MCF 10A (cell line): ENCODE results near the gene FMOD. TPM values are rescaled to one million over a fixed set of nuclear protein-coding genes. Genes with fewer than 3 reads are reported as not detected.
A peak's percentile ranks its signal among the peaks of the same experiment; 100 is the strongest.

Source experiments
- BruUV-seq: library from RNA; stranded (reverse); fragments of 400-500 nt; replicated peaks from 2 replicates; lab custom pipeline; 2021; lab: Mats Ljungman, UMichigan
- CTCF ChIA-PET: fragments of 300-600 bp; sonication (Branson Sonifier 250); formaldehyde crosslinking; extraction: SDS; loops from one replicate; lab custom pipeline; 2021; ENCODE audit warnings: antibody characterized with exemption, inconsistent platforms; lab: Yijun Ruan, JAX
- POLR2A ChIA-PET: fragments of 300-600, 350-650 bp; sonication (Branson Sonifier 250); formaldehyde crosslinking; extraction: SDS; loops from one replicate; lab custom pipeline; 2020; ENCODE audit warnings: antibody characterized with exemption, inconsistent platforms; lab: Yijun Ruan, JAX
- DNase-seq: peaks from one replicate; pipeline ENCODE4 v3.0.0-alpha.2; 2018; ENCODE audit not compliant: unreplicated experiment
- H3K27ac Mint-ChIP-seq: one replicate; pipeline ENCODE4 v1.8.0; 2022; ENCODE audit warnings: mild to moderate bottlenecking, low read depth, mixed read lengths; ENCODE audit not compliant: unreplicated experiment
- H3K27me3 Mint-ChIP-seq: one replicate; pipeline ENCODE4 v1.8.0; 2022; ENCODE audit warnings: mixed read lengths; ENCODE audit not compliant: insufficient read depth, unreplicated experiment
- H3K36me3 Mint-ChIP-seq: one replicate; pipeline ENCODE4 v1.8.0; 2022; ENCODE audit warnings: mild to moderate bottlenecking, moderate library complexity, mixed read lengths; ENCODE audit not compliant: insufficient read depth, unreplicated experiment
- H3K4me1 Mint-ChIP-seq: one replicate; pipeline ENCODE4 v1.8.0; 2022; ENCODE audit warnings: mixed read lengths; ENCODE audit not compliant: insufficient read depth, unreplicated experiment
- H3K4me3 Mint-ChIP-seq: one replicate; pipeline ENCODE4 v1.8.0; 2022; ENCODE audit warnings: mild to moderate bottlenecking, moderate library complexity, mixed read lengths; ENCODE audit not compliant: unreplicated experiment
- H3K9me3 Mint-ChIP-seq: one replicate; pipeline ENCODE4 v1.8.0; 2022; ENCODE audit warnings: mixed read lengths; ENCODE audit not compliant: unreplicated experiment
- intact Hi-C: fragments of 100-400 bp; cut with micrococcal nuclease; formaldehyde crosslinking; loops from 2 replicates; pipeline ENCODE4 v1.14.1; 2022
- total RNA-seq: library from RNA; stranded (reverse); gene quantifications from 2 replicates; pipeline ENCODE4 v1.2.3, GENCODE V29; 2022
- TF ChIP-seq, protein P1 (sequence below): fragments of 200-600 bp; IDR thresholded peaks from one replicate; pipeline ENCODE4 v1.8.0; 2022; ENCODE audit warnings: antibody characterized with exemption, mild to moderate bottlenecking; ENCODE audit not compliant: unreplicated experiment

Gene FMOD
- total RNA-seq, 1 experiment from 2014 or later, result not detected

DNA sequence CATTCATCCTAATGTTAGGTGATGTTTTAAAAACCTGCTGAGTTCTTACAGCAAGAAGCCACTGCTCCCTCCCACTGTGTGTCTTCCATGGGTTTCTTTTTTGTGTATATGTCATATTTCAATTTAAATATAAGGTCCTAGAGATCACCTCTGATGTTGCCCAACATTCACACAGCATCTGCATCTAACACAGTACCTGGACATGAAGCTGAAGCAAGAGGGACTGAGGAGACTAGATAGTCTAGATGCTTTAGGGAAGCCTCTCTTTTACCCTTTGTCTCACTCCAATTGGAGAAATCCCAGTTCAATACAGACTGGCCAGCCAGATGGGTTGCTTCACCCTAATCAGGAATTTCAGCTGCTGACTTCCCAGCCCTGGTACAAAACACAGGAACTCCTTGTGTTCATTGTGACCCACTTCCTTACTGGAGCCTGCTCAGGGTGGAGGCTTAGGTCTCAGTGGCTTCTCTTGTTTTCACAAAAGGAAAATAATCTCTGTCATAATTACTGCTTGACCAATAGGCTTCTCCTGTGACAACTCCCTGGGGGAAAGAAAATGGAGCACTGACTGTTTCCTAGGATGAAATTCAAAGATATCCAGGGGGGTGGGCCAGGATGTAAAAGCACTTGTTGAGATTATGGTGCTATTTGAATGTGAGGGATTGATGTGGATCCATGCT, 28.3 kb downstream of the FMOD start:
- CTCF ChIA-PET, result interaction anchor here (0.7 to 9.5 kb wide), 5 partner anchors 14 to 1966 kb away, joined by 3 to 187 read pairs (median 105); no protein-coding TSS in a partner anchor
- DNase-seq, result no peak
- Mint-ChIP-seq H3K27me3 (peaks cover 40% of the 10 kb centered on the region), H3K36me3 (no peaks in the 10 kb centered on the region), H3K4me3 (no peak overlapping the region), H3K4me1 (peaks cover 26% of the 10 kb centered on the region), H3K9me3 (no peaks in the 10 kb centered on the region), H3K27ac (no peak overlapping the region)
- no TSS peak for BruUV-seq
- TF ChIP-seq, protein P1, sequence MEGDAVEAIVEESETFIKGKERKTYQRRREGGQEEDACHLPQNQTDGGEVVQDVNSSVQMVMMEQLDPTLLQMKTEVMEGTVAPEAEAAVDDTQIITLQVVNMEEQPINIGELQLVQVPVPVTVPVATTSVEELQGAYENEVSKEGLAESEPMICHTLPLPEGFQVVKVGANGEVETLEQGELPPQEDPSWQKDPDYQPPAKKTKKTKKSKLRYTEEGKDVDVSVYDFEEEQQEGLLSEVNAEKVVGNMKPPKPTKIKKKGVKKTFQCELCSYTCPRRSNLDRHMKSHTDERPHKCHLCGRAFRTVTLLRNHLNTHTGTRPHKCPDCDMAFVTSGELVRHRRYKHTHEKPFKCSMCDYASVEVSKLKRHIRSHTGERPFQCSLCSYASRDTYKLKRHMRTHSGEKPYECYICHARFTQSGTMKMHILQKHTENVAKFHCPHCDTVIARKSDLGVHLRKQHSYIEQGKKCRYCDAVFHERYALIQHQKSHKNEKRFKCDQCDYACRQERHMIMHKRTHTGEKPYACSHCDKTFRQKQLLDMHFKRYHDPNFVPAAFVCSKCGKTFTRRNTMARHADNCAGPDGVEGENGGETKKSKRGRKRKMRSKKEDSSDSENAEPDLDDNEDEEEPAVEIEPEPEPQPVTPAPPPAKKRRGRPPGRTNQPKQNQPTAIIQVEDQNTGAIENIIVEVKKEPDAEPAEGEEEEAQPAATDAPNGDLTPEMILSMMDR, result no peak
- intact Hi-C loops, result no loop called here
- POLR2A ChIA-PET, result interaction anchor here (9.5 kb wide), 1 partner anchor 13 kb away, joined by 238 read pairs; the partner anchor contains the start of gene BTG2

DNA sequence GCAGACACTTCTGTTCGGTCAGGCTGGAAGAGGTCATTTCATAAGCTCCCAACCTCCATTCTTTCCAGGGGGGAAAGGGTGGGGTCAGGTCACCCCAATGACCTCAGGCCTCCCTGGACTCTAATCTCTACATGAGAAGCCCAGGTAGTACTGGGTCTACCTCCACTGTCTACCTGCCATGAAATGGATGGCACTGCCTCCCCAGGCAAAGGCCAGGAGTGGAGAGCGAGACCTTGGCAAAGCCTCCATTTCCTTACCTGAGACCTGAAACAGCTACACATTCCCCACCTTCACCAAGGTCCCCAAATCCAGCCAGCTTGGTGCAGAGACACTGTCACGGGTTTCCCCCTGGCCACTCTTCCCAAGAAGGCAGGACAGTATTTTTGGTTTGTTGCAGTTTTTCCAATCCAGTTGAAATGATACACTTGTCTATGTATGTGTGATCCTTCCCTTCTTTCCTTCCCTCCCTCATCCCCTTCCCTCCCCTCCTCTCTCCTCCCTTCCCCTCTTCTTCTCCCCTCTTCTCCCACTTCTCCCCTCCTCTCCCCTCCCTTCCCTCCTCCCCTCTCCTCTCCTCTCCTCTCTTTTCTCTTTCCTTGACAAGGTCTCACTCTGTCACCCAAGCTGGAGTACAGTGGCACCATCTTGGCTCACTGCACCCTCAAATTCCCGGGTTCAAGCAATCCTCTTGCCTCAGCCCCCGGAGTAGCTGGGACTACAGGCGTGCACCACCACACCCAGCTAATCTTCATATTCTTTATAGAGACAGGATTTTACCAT, 29.5 kb downstream of the FMOD start:
- Mint-ChIP-seq H3K9me3 (no peaks in the 10 kb centered on the region), H3K4me3 (no peak overlapping the region), H3K27me3 (peaks cover 49% of the 10 kb centered on the region), H3K27ac (no peak overlapping the region), H3K4me1 (peaks cover 20% of the 10 kb centered on the region), H3K36me3 (no peaks in the 10 kb centered on the region)
- BruUV-seq, result no TSS peak
- no peak for DNase-seq
- TF ChIP-seq, protein P1, result no peak
- CTCF ChIA-PET, result interaction anchor here (0.5 to 9.5 kb wide), 10 partner anchors 9 to 434 kb away, joined by 3 to 187 read pairs (median 6); no protein-coding TSS in a partner anchor
- POLR2A ChIA-PET, result interaction anchor here (0.6 to 9.5 kb wide), 3 partner anchors 12 to 192 kb away, joined by 3 to 238 read pairs (median 4); partner anchors contain the start of gene BTG2
- intact Hi-C loops, result no loop called here

DNA sequence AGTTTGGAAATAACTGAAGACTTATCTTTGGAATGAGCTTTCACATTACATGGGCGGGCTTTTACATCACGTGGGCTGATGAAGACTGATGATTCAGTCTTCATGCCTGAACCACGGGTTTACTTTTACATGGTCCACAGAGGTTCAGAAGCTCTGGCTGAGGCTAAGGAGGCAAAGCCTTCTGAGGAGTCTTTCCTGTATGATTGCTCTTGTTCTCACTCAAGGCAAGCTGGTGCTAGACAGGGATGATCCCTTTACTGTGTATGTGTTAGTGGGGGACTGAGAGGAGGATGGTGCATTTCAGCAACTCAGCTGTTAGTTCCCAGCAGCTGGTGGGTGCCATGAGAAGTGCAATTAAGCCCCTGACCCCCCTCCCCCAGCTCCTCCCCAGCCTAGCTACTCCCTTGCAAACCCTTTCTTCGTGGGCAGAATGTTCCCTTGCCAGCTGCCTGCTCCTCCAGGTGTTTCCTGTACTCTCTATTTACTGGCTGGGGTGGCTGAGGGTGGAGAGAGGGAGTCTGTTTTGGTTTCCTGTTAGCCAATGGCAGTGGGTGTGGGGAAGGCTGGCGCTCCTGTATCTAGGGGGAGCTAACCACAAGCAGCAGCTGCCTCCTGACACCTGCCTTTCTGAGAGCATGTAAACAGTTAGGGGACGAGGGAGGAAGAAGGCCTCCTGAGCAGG, 30.2 kb downstream of the FMOD start:
- intact Hi-C loops, result no loop called here
- Mint-ChIP-seq H3K4me1 (peaks cover 20% of the 10 kb centered on the region), H3K9me3 (no peaks in the 10 kb centered on the region), H3K4me3 (no peak overlapping the region), H3K27ac (no peak overlapping the region), H3K27me3 (peaks cover 49% of the 10 kb centered on the region), H3K36me3 (no peaks in the 10 kb centered on the region)
- TF ChIP-seq, protein P1, result no peak
- CTCF ChIA-PET, result interaction anchor here (0.5 to 9.5 kb wide), 12 partner anchors 8 to 434 kb away, joined by 3 to 187 read pairs (median 6); no protein-coding TSS in a partner anchor
- peak; percentile 51 for DNase-seq
- POLR2A ChIA-PET, result interaction anchor here (0.6 to 9.5 kb wide), 4 partner anchors 11 to 191 kb away, joined by 3 to 238 read pairs (median 4); partner anchors contain the start of gene BTG2
- BruUV-seq, result no TSS peak
